Measurements from ENCODE around the gene SLC4A7. TPM values are rescaled to one million over a fixed set of nuclear protein-coding genes. Genes with fewer than 3 reads are reported as not detected.

Gene SLC4A7
- total RNA-seq, 2 experiments from 2014 or later, result 48.0 to 48.8 TPM

GRCh38 chr3:27503526-27503925 is 19.3 kb upstream of the SLC4A7 start:
- Mint-ChIP-seq H3K27ac (no peak overlapping the region), H3K27me3 (no peaks in the 10 kb centered on the region)
- POLR2A ChIA-PET, result no interaction called here

GRCh38 chr3:27501759-27502158 is 17.6 kb upstream of the SLC4A7 start:
- Mint-ChIP-seq H3K27ac (no peak overlapping the region), H3K36me3 (ENCODE audit: low read depth) (no peaks in the 10 kb centered on the region), H3K9me3 (no peaks in the 10 kb centered on the region), H3K27me3 (no peaks in the 10 kb centered on the region), H3K4me1 (ENCODE audit: low read depth) (peaks cover under 1% of the 10 kb centered on the region), H3K4me3 (no peak overlapping the region)
- POLR2A ChIA-PET, result no interaction called here
- ATAC-seq (no peak), DNase-seq (no peak)
- intact Hi-C loops (cut with micrococcal nuclease), result no loop called here
- no peak for TF ChIP-seq CTCF (IDR thresholded peaks at IDR 0.05)
- CTCF ChIA-PET, result no interaction called here

More at GRCh38 chr3:27503526-27503925, 19.3 kb upstream of the SLC4A7 start:
- H3K4me1 Mint-ChIP-seq (ENCODE audit: low read depth), result no peaks in the 10 kb centered on the region
- CTCF ChIA-PET, result no interaction called here
- no peak for TF ChIP-seq CTCF (IDR thresholded peaks at IDR 0.05)
- no peaks in the 10 kb centered on the region for H3K36me3 Mint-ChIP-seq (ENCODE audit: low read depth)
- intact Hi-C loops (cut with micrococcal nuclease), result no loop called here
- no peak overlapping the region for H3K4me3 Mint-ChIP-seq
- DNase-seq, result no peak
- ATAC-seq, result no peak
- no peaks in the 10 kb centered on the region for H3K9me3 Mint-ChIP-seq

GRCh38 chr3:27500986-27501385 is 16.8 kb upstream of the SLC4A7 start:
- H3K27ac Mint-ChIP-seq, result no peak overlapping the region
- DNase-seq (no peak), ATAC-seq (no peak)
- TF ChIP-seq CTCF (IDR thresholded peaks at IDR 0.05), result no peak
- ChIA-PET POLR2A (no interaction called here), CTCF (no interaction called here)
- no peaks in the 10 kb centered on the region for H3K27me3 Mint-ChIP-seq
- H3K36me3 Mint-ChIP-seq (ENCODE audit: low read depth), result no peaks in the 10 kb centered on the region
- no peak overlapping the region for H3K4me3 Mint-ChIP-seq
- peaks cover 7% of the 10 kb centered on the region for H3K4me1 Mint-ChIP-seq (ENCODE audit: low read depth)
- intact Hi-C loops (cut with micrococcal nuclease), result no loop called here
- H3K9me3 Mint-ChIP-seq, result no peaks in the 10 kb centered on the region

- Mint-ChIP-seq H3K27ac (no peak overlapping the region), H3K36me3 (ENCODE audit: low read depth) (no peaks in the 10 kb centered on the region), H3K4me1 (ENCODE audit: low read depth) (peaks cover 7% of the 10 kb centered on the region), H3K9me3 (no peaks in the 10 kb centered on the region), H3K27me3 (no peaks in the 10 kb centered on the region), H3K4me3 (no peak overlapping the region)
- TF ChIP-seq CTCF (IDR thresholded peaks at IDR 0.05), result no peak
- DNase-seq (no peak), ATAC-seq (no peak)
- POLR2A ChIA-PET, result interaction anchor here (0.8 kb wide), 1 partner anchor 12 kb away, joined by 3 read pairs; no protein-coding TSS in a partner anchor
- intact Hi-C loops (cut with micrococcal nuclease), result no loop called here
- CTCF ChIA-PET, result no interaction called here
Observed at GRCh38 chr3:27500035-27500434, 15.9 kb upstream of the SLC4A7 start.

- TF ChIP-seq CTCF (IDR thresholded peaks at IDR 0.05), result no peak
- Mint-ChIP-seq H3K4me3 (no peak overlapping the region), H3K27ac (no peak overlapping the region), H3K9me3 (no peaks in the 10 kb centered on the region), H3K36me3 (ENCODE audit: low read depth) (no peaks in the 10 kb centered on the region), H3K4me1 (ENCODE audit: low read depth) (peaks cover 7% of the 10 kb centered on the region), H3K27me3 (no peaks in the 10 kb centered on the region)
- DNase-seq (no peak), ATAC-seq (no peak)
- ChIA-PET CTCF (no interaction called here), POLR2A (no interaction called here)
- intact Hi-C loops (cut with micrococcal nuclease), result no loop called here
Observed at GRCh38 chr3:27494784-27495183, 10.6 kb upstream of the SLC4A7 start.
